OCI-M1 (cell line): Measurements from ENCODE around the gene CTPS1.

Experiments
- DNase-seq: peaks from one replicate; lab custom pipeline; 2025; lab: John Stamatoyannopoulos, UW

CTPS1 gene

GRCh38 chr1:40966417-40966816 is 13.1 kb upstream of the CTPS1 start:
- DNase-seq = no peak

- no peak for DNase-seq
Observed at GRCh38 chr1:40969445-40969844, 10.1 kb upstream of the CTPS1 start.

GRCh38 chr1:40971966-40972365 is 7.5 kb upstream of the CTPS1 start:
- peak; percentile 56 for DNase-seq

- no peak for DNase-seq
Observed at GRCh38 chr1:40973912-40974311, 5.6 kb upstream of the CTPS1 start.

- DNase-seq = peak; percentile 81
Observed at GRCh38 chr1:40974945-40975344, 4.6 kb upstream of the CTPS1 start.

- no peak for DNase-seq
Observed at GRCh38 chr1:40976952-40977690, 2.4 kb upstream of the CTPS1 start.

- no peak for DNase-seq
Observed at GRCh38 chr1:40977716-40978115, 1.8 kb upstream of the CTPS1 start.

- no peak for DNase-seq
Observed at GRCh38 chr1:40978886-40979240, 633 bp upstream of the CTPS1 start.

- no peak for DNase-seq
Observed at GRCh38 chr1:40980068-40980452, 564 bp downstream of the CTPS1 start.

- peak; percentile 69 for DNase-seq
Observed at GRCh38 chr1:40980453-40981121, 1.1 kb downstream of the CTPS1 start.

- DNase-seq = peak; percentile 49
Observed at GRCh38 chr1:40981691-40982448, 2.4 kb downstream of the CTPS1 start.

- DNase-seq = no peak
Observed at GRCh38 chr1:40982721-40983120, 3.2 kb downstream of the CTPS1 start.

- DNase-seq = no peak
Observed at GRCh38 chr1:40983286-40983685, 3.8 kb downstream of the CTPS1 start.

GRCh38 chr1:40984066-40984465 is 4.6 kb downstream of the CTPS1 start:
- no peak for DNase-seq

- no peak for DNase-seq
Observed at GRCh38 chr1:40984531-40984930, 5.0 kb downstream of the CTPS1 start.

GRCh38 chr1:40985161-40985560 is 5.7 kb downstream of the CTPS1 start:
- no peak for DNase-seq

- no peak for DNase-seq
Observed at GRCh38 chr1:40985875-40986274, 6.4 kb downstream of the CTPS1 start.

GRCh38 chr1:40986328-40986783 is 6.9 kb downstream of the CTPS1 start:
- no peak for DNase-seq

GRCh38 chr1:40986956-40987355 is 7.5 kb downstream of the CTPS1 start:
- no peak for DNase-seq

- no peak for DNase-seq
Observed at GRCh38 chr1:40987439-40988276, 8.2 kb downstream of the CTPS1 start.

GRCh38 chr1:40988280-40988679 is 8.8 kb downstream of the CTPS1 start:
- no peak for DNase-seq

- DNase-seq = no peak
Observed at GRCh38 chr1:40989066-40989465, 9.6 kb downstream of the CTPS1 start.
